ENCODE measurements around the gene VKORC1. TPM values are rescaled to one million over a fixed set of nuclear protein-coding genes. Genes with fewer than 3 reads are reported as not detected.
"Not testable (repeated sequence)": the region's sequence is repeated elsewhere in the genome, so short reads cannot be mapped to it uniquely, and the experiment has no call there.

Gene VKORC1
- total RNA-seq, 4 donors from 2014 or later, result 20.1 to 35.9 (median 32.9) TPM

- ATAC-seq (no peak), DNase-seq (no peak)
- H3K9me3 ChIP-seq, result no peaks in the 10 kb centered on the region
- H3K4me3 ChIP-seq, result peak overlapping the region in 1 of 4 donors; percentile 98
- TF ChIP-seq CTCF (IDR thresholded peaks at IDR 0.05 in 4 of 5, conservative IDR thresholded peaks at IDR 0.05 in 1 of 5) (no peak), POLR2A (IDR thresholded peaks at IDR 0.05) (no peak)
- H3K27ac ChIP-seq, result peak overlapping the region; percentile 85 to 100 (median 97)
- peaks cover 0 to 31% of the 10 kb centered on the region in 2 donors for H3K36me3 ChIP-seq
- intact Hi-C loops (cut with DNase I; ENCODE audit: low total_unique reads), result loop anchor here (5.0 kb wide), 1 partner anchor 350 kb away; the partner anchor contains the start of gene ARMC5
- peaks cover 28 to 35% of the 10 kb centered on the region in 2 donors for H3K4me1 ChIP-seq
- H3K27me3 ChIP-seq, result no peaks in the 10 kb centered on the region
- in situ Hi-C loops (cut with MboI; ENCODE audit: low sequenced_read_pairs in 4 of 4), result loop anchor here in 1 of 4 donors (10.0 kb wide), 1 partner anchor 337 kb away; the partner anchor contains the start of gene ZNF843
These were observed 12.9 kb upstream of the VKORC1 start for GRCh38 chr16:31107465-31107867.

- H3K9me3 ChIP-seq, result no peaks in the 10 kb centered on the region
- peak overlapping the region; percentile 79 to 100 (median 97) for H3K27ac ChIP-seq
- H3K36me3 ChIP-seq, result peaks cover 0 to 25% of the 10 kb centered on the region in 2 donors
- no peak for DNase-seq
- intact Hi-C loops (cut with DNase I; ENCODE audit: low total_unique reads) (loop anchor here (5.0 kb wide), 1 partner anchor 351 kb away; the partner anchor contains the start of gene ARMC5), in situ Hi-C loops (cut with MboI; ENCODE audit: low sequenced_read_pairs in 4 of 4) (loop anchor here in 1 of 4 donors (10.0 kb wide), 1 partner anchor 338 kb away; the partner anchor contains the start of gene ZNF843)
- no peak overlapping the region for H3K4me3 ChIP-seq
- no peak for TF ChIP-seq CTCF (IDR thresholded peaks at IDR 0.05 in 4 of 5, conservative IDR thresholded peaks at IDR 0.05 in 1 of 5)
- no peak for TF ChIP-seq POLR2A (IDR thresholded peaks at IDR 0.05)
- H3K27me3 ChIP-seq, result no peaks in the 10 kb centered on the region
- no peak for ATAC-seq
- H3K4me1 ChIP-seq, result peaks cover 22 to 28% of the 10 kb centered on the region in 2 donors
These were observed 12.2 kb upstream of the VKORC1 start for GRCh38 chr16:31106509-31107464.

GRCh38 chr16:31105677-31106213 lies 11.1 kb upstream of the VKORC1 start:
- in situ Hi-C loops (cut with MboI; ENCODE audit: low sequenced_read_pairs in 4 of 4) (loop anchor here in 1 of 4 donors (10.0 kb wide), 1 partner anchor 339 kb away; the partner anchor contains the start of gene ZNF843), intact Hi-C loops (cut with DNase I; ENCODE audit: low total_unique reads) (loop anchor here (2.0 to 5.0 kb wide), 2 partner anchors 37 to 352 kb away; partner anchors contain the start of gene ARMC5)
- peak; percentile 88 to 96 for DNase-seq
- ATAC-seq, result peak; percentile 89 to 90
- Histone ChIP-seq H3K36me3 (peaks cover 0 to 14% of the 10 kb centered on the region in 2 donors), H3K27ac (peak overlapping the region; percentile 79 to 100 (median 97)), H3K9me3 (no peaks in the 10 kb centered on the region), H3K27me3 (no peaks in the 10 kb centered on the region), H3K4me1 (peaks cover 22 to 28% of the 10 kb centered on the region in 2 donors), H3K4me3 (peak overlapping the region in 3 of 4 donors; percentile 16 to 48 (median 39))
- TF ChIP-seq CTCF (IDR thresholded peaks at IDR 0.05 in 4 of 5, conservative IDR thresholded peaks at IDR 0.05 in 1 of 5) (peak; percentile 77 to 94 (median 89)), POLR2A (IDR thresholded peaks at IDR 0.05) (no peak)

GRCh38 chr16:31100876-31101641 lies 6.5 kb upstream of the VKORC1 start:
- ATAC-seq; intact Hi-C loops (cut with DNase I; ENCODE audit: low total_unique reads); DNase-seq: not testable (repeated sequence)

More at GRCh38 chr16:31100876-31101641, 6.5 kb upstream of the VKORC1 start:
- H3K9me3 ChIP-seq, H3K4me1 ChIP-seq, H3K27me3 ChIP-seq, H3K27ac ChIP-seq, H3K4me3 ChIP-seq, H3K36me3 ChIP-seq: not testable (repeated sequence)
- in situ Hi-C loops (cut with MboI; ENCODE audit: low sequenced_read_pairs in 4 of 4), result loop anchor here in 1 of 4 donors (10.0 kb wide), 1 partner anchor 344 kb away; the partner anchor contains the start of gene ZNF843
